ENCODE measurements around the gene POLR2C. TPM values are rescaled to one million over a fixed set of nuclear protein-coding genes. Genes with fewer than 3 reads are reported as not detected.

The POLR2C gene
- total and polyA plus RNA-seq, 2 experiments from 2014 or later: 37.6 to 123 TPM

DNA sequence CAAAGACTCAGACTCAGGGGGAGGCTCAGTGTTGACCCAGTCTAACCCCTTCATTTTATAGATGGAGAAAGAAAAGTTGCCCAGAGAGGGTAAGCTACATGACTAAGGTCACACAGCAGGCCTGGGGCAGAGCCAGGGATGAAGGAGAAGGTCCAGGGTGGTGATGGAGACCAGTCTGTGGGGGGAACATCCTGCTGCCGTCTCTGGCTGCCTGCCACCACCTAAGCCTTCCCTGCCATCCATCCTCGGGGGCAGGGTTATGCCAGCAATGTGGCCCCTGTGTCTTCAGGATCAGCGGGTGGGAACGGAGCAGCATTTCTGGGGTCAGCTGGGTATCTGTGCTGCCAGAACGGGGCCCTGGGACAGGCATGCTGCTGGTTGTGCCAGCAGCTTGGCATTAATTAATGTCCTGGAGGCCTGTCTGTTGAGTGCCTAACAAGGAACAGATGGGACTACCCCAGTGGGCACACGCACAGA lies 18.3 kb downstream of the POLR2C start:
- Histone ChIP-seq H3K79me2 (replicated peaks; ENCODE audit: insufficient read depth) (no peaks in the 10 kb centered on the region; the same call in 1 of the 2 replicates), H3K4me3 (0 out of 2 replicates have a peak overlapping the region, but pooled peaks have one; percentile 56), H3K9me2 (ENCODE audit: insufficient read depth) (no peaks in the 10 kb centered on the region), H3K27me3 (ENCODE audit: insufficient read depth) (peaks cover 17% of the 10 kb centered on the region; the same call in 1 of the 2 replicates), H3K4me1 (ENCODE audit: insufficient read depth) (peaks cover 40% of the 10 kb centered on the region), H2AFZ (no peak overlapping the region), H4K20me1 (replicated peaks; ENCODE audit: insufficient read depth) (0 out of 2 replicates have a peak, but pooled peaks cover 3% of the 10 kb centered on the region), H3K27ac (ENCODE audit: low read depth) (no peak overlapping the region), H3K36me3 (ENCODE audit: insufficient read depth) (no peaks in the 10 kb centered on the region), H3F3A (replicated peaks; ENCODE audit: low read depth) (peaks cover 4% of the 10 kb centered on the region; the same call in 1 of the 2 replicates), H3K4me2 (peak overlapping the region; percentile 84; the same call in 1 of the 2 replicates)
- no peak for TF ChIP-seq NANOG (IDR thresholded peaks at IDR 0.05; ENCODE audit: borderline replicate concordance)
- Mint-ChIP-seq H3K27me3 (ENCODE audit: insufficient read depth, low read depth, poor library complexity) (peaks cover 33% of the 10 kb centered on the region), H3K27ac (no peak overlapping the region), H3K36me3 (ENCODE audit: low read depth) (no peaks in the 10 kb centered on the region; the same call in 2 of the 3 replicates), H3K4me3 (peak overlapping the region; percentile 83; the same call in 1 of the 3 replicates), H3K9me3 (no peaks in the 10 kb centered on the region), H3K4me1 (peaks cover 48% of the 10 kb centered on the region)
- ATAC-seq: no peak
- no peak for DNase-seq (ENCODE audit: low spot score)

DNA sequence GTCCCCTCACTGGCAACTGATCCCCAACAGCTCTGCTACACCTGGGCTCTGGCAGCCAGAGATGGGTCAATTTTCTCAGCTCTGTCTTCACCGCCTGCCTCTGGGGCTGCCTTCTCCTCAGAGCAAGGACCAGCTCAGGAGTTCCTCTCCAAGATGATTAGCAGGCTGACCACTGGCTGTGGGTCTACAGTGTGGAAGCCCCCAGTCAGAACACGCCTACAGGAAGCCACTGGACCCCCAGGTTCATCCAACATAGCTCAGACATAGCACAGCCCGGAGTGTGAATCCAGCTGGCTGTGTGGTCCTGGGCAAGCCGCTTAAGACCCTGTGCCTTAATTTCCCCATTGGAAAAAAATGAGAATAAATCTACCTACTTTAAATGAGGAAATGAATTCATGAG lies 18.9 kb downstream of the POLR2C start:
- no peak overlapping the region for H3K27ac Mint-ChIP-seq
- DNase-seq (ENCODE audit: low spot score) (no peak), ATAC-seq (no peak)
- H3K79me2 ChIP-seq (replicated peaks; ENCODE audit: insufficient read depth): no peaks in the 10 kb centered on the region; the same call in 1 of the 2 replicates
- H4K20me1 ChIP-seq (replicated peaks; ENCODE audit: insufficient read depth): no peaks in the 10 kb centered on the region
- peaks cover 35% of the 10 kb centered on the region for H3K4me1 ChIP-seq (ENCODE audit: insufficient read depth)
- peaks cover 43% of the 10 kb centered on the region for H3K4me1 Mint-ChIP-seq
- no peak overlapping the region for H3K4me2 ChIP-seq
- H3K36me3 Mint-ChIP-seq (ENCODE audit: low read depth): no peaks in the 10 kb centered on the region; the same call in 2 of the 3 replicates
- no peaks in the 10 kb centered on the region for H3K36me3 ChIP-seq (ENCODE audit: insufficient read depth)
- no peaks in the 10 kb centered on the region for H3K9me2 ChIP-seq (ENCODE audit: insufficient read depth)
- H3K27ac ChIP-seq (ENCODE audit: low read depth): no peak overlapping the region
- H3K9me3 Mint-ChIP-seq: no peaks in the 10 kb centered on the region
- no peak overlapping the region for H3K4me3 ChIP-seq
- peaks cover 32% of the 10 kb centered on the region for H3K27me3 Mint-ChIP-seq (ENCODE audit: insufficient read depth, low read depth, poor library complexity)
- H3K27me3 ChIP-seq (ENCODE audit: insufficient read depth): peaks cover 17% of the 10 kb centered on the region; the same call in 1 of the 2 replicates
- no peak overlapping the region for H2AFZ ChIP-seq
- no peaks in the 10 kb centered on the region; the same call in 1 of the 2 replicates for H3F3A ChIP-seq (replicated peaks; ENCODE audit: low read depth)
- H3K4me3 Mint-ChIP-seq: no peak overlapping the region
- no peak for TF ChIP-seq POLR2AphosphoS5 (IDR thresholded peaks at IDR 0.05; ENCODE audit: low read depth)
- TF ChIP-seq, protein P1, sequence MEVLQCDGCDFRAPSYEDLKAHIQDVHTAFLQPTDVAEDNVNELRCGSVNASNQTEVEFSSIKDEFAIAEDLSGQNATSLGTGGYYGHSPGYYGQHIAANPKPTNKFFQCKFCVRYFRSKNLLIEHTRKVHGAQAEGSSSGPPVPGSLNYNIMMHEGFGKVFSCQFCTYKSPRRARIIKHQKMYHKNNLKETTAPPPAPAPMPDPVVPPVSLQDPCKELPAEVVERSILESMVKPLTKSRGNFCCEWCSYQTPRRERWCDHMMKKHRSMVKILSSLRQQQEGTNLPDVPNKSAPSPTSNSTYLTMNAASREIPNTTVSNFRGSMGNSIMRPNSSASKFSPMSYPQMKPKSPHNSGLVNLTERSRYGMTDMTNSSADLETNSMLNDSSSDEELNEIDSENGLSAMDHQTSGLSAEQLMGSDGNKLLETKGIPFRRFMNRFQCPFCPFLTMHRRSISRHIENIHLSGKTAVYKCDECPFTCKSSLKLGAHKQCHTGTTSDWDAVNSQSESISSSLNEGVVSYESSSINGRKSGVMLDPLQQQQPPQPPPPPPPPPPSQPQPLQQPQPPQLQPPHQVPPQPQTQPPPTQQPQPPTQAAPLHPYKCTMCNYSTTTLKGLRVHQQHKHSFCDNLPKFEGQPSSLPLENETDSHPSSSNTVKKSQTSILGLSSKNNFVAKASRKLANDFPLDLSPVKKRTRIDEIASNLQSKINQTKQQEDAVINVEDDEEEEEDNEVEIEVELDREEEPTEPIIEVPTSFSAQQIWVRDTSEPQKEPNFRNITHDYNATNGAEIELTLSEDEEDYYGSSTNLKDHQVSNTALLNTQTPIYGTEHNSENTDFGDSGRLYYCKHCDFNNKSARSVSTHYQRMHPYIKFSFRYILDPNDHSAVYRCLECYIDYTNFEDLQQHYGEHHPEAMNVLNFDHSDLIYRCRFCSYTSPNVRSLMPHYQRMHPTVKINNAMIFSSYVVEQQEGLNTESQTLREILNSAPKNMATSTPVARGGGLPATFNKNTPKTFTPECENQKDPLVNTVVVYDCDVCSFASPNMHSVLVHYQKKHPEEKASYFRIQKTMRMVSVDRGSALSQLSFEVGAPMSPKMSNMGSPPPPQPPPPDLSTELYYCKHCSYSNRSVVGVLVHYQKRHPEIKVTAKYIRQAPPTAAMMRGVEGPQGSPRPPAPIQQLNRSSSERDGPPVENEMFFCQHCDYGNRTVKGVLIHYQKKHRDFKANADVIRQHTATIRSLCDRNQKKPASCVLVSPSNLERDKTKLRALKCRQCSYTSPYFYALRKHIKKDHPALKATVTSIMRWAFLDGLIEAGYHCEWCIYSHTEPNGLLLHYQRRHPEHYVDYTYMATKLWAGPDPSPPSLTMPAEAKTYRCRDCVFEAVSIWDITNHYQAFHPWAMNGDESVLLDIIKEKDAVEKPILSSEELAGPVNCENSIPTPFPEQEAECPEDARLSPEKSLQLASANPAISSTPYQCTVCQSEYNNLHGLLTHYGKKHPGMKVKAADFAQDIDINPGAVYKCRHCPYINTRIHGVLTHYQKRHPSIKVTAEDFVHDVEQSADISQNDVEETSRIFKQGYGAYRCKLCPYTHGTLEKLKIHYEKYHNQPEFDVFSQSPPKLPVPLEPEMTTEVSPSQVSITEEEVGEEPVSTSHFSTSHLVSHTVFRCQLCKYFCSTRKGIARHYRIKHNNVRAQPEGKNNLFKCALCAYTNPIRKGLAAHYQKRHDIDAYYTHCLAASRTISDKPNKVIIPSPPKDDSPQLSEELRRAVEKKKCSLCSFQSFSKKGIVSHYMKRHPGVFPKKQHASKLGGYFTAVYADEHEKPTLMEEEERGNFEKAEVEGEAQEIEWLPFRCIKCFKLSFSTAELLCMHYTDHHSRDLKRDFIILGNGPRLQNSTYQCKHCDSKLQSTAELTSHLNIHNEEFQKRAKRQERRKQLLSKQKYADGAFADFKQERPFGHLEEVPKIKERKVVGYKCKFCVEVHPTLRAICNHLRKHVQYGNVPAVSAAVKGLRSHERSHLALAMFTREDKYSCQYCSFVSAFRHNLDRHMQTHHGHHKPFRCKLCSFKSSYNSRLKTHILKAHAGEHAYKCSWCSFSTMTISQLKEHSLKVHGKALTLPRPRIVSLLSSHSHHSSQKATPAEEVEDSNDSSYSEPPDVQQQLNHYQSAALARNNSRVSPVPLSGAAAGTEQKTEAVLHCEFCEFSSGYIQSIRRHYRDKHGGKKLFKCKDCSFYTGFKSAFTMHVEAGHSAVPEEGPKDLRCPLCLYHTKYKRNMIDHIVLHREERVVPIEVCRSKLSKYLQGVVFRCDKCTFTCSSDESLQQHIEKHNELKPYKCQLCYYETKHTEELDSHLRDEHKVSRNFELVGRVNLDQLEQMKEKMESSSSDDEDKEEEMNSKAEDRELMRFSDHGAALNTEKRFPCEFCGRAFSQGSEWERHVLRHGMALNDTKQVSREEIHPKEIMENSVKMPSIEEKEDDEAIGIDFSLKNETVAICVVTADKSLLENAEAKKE (CRISPR knock-in tag; IDR thresholded peaks at IDR 0.05): no peak
- no peak for TF ChIP-seq CREB1 (CRISPR knock-in tag; IDR thresholded peaks at IDR 0.05; ENCODE audit: low read depth)
- TF ChIP-seq, protein P2, sequence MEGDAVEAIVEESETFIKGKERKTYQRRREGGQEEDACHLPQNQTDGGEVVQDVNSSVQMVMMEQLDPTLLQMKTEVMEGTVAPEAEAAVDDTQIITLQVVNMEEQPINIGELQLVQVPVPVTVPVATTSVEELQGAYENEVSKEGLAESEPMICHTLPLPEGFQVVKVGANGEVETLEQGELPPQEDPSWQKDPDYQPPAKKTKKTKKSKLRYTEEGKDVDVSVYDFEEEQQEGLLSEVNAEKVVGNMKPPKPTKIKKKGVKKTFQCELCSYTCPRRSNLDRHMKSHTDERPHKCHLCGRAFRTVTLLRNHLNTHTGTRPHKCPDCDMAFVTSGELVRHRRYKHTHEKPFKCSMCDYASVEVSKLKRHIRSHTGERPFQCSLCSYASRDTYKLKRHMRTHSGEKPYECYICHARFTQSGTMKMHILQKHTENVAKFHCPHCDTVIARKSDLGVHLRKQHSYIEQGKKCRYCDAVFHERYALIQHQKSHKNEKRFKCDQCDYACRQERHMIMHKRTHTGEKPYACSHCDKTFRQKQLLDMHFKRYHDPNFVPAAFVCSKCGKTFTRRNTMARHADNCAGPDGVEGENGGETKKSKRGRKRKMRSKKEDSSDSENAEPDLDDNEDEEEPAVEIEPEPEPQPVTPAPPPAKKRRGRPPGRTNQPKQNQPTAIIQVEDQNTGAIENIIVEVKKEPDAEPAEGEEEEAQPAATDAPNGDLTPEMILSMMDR (conservative IDR thresholded peaks at IDR 0.05; ENCODE audit: low read depth in 2 of 2): no peak
- TF ChIP-seq NANOG (IDR thresholded peaks at IDR 0.05; ENCODE audit: borderline replicate concordance): no peak
- TF ChIP-seq EZH2 (IDR thresholded peaks at IDR 0.05; ENCODE audit: low read depth, unreplicated experiment): no peak
- no peak for TF ChIP-seq ZNF114 (CRISPR knock-in tag; IDR thresholded peaks at IDR 0.05)
- TF ChIP-seq, protein P3, sequence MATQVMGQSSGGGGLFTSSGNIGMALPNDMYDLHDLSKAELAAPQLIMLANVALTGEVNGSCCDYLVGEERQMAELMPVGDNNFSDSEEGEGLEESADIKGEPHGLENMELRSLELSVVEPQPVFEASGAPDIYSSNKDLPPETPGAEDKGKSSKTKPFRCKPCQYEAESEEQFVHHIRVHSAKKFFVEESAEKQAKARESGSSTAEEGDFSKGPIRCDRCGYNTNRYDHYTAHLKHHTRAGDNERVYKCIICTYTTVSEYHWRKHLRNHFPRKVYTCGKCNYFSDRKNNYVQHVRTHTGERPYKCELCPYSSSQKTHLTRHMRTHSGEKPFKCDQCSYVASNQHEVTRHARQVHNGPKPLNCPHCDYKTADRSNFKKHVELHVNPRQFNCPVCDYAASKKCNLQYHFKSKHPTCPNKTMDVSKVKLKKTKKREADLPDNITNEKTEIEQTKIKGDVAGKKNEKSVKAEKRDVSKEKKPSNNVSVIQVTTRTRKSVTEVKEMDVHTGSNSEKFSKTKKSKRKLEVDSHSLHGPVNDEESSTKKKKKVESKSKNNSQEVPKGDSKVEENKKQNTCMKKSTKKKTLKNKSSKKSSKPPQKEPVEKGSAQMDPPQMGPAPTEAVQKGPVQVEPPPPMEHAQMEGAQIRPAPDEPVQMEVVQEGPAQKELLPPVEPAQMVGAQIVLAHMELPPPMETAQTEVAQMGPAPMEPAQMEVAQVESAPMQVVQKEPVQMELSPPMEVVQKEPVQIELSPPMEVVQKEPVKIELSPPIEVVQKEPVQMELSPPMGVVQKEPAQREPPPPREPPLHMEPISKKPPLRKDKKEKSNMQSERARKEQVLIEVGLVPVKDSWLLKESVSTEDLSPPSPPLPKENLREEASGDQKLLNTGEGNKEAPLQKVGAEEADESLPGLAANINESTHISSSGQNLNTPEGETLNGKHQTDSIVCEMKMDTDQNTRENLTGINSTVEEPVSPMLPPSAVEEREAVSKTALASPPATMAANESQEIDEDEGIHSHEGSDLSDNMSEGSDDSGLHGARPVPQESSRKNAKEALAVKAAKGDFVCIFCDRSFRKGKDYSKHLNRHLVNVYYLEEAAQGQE (IDR thresholded peaks at IDR 0.05; ENCODE audit: unreplicated experiment): no peak
- no peak for TF ChIP-seq STAT1 (IDR thresholded peaks at IDR 0.05; ENCODE audit: unreplicated experiment)
- no peak for TF ChIP-seq JUNB (IDR thresholded peaks at IDR 0.05; ENCODE audit: unreplicated experiment)

All from GM23338 (cell line).